Subcutaneous adipose tissue (tissue), 4 donors: Measurements from ENCODE around the gene LSM14A. TPM values are rescaled to one million over a fixed set of nuclear protein-coding genes. Genes with fewer than 3 reads are reported as not detected.

Experiments
- total RNA-seq, 4 donors: library from RNA; depleted of rRNA; stranded (reverse); fragments of >200 nt; gene quantifications; one replicate each; pipeline ENCODE4 v1.1.0, GENCODE V29; 2016
- TF ChIP-seq, protein P1 (sequence below): fragments of 450-650 bp; IDR thresholded peaks from one replicate; pipeline ENCODE4 v1.5.1; 2016; ENCODE audit warnings: low read depth, mild to moderate bottlenecking, control low read depth, antibody characterized with exemption, moderate library complexity

The LSM14A gene
- total RNA-seq, 4 donors from 2014 or later: 60.9 to 113 (median 89.1) TPM

- TF ChIP-seq, protein P1, sequence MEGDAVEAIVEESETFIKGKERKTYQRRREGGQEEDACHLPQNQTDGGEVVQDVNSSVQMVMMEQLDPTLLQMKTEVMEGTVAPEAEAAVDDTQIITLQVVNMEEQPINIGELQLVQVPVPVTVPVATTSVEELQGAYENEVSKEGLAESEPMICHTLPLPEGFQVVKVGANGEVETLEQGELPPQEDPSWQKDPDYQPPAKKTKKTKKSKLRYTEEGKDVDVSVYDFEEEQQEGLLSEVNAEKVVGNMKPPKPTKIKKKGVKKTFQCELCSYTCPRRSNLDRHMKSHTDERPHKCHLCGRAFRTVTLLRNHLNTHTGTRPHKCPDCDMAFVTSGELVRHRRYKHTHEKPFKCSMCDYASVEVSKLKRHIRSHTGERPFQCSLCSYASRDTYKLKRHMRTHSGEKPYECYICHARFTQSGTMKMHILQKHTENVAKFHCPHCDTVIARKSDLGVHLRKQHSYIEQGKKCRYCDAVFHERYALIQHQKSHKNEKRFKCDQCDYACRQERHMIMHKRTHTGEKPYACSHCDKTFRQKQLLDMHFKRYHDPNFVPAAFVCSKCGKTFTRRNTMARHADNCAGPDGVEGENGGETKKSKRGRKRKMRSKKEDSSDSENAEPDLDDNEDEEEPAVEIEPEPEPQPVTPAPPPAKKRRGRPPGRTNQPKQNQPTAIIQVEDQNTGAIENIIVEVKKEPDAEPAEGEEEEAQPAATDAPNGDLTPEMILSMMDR: no peak
These were observed 48.3 kb downstream of the LSM14A start for GRCh38 chr19:34220472-34221063.

- TF ChIP-seq, protein P1: no peak
These were observed 50.1 kb downstream of the LSM14A start for GRCh38 chr19:34222386-34222785.

GRCh38 chr19:34224996-34225658, 52.8 kb downstream of the LSM14A start:
- TF ChIP-seq, protein P1: no peak

DNA sequence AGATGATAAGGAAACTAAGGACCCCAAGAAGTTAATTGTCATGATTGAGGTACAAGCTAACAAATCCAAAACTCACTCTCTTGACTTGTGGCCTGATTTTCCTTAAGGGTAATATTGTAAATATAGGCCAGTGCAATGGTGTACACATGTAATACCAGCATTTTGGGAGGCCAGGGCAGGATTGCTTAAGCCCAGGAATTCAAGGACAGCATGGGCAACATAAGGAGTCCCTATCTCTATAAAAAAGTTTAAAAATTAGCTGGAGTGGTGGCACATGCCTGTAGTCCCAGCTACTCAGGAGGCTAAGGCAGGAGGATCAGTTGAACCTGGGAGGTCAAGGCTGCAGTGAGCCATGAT, 53.3 kb downstream of the LSM14A start:
- TF ChIP-seq, protein P1: no peak

GRCh38 chr19:34226036-34226435, 53.7 kb downstream of the LSM14A start:
- TF ChIP-seq, protein P1: no peak

DNA sequence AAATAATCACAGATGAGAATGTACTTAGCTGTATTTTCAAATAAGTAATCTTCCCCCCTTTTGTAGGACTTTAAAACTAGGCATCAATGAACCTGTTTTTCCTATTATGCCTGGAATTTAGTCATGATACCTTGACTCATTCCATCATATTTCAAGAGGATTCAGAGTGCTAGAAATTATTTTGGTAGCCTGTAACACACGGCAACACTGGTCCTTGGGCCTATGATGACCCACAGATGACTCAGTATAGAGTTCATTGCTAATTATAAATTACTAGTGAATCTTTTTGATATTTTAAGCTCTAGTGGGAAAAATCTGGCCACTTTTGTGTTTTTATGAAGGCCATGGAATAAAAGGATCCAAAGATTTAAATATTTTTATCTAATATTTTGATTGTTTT, 56.0 kb downstream of the LSM14A start:
- TF ChIP-seq, protein P1: no peak

DNA sequence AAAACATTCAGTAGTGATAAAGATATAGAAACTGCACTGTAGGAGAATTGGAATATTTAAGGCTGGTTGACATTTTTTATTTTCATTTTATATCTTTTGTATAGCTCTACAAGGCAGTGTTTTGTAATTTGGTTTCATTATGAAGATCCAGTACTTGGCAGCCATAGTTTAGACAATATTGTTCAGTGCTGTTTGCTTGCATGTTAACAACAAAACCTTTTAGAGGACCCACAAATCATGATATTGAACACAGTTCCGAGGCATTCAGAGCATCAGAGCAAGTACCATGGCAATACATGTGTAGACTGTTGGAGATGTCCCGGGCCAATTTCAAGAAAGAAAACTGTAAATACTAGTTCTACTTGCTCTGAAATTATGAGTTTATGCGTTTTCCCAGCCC, 56.5 kb downstream of the LSM14A start:
- TF ChIP-seq, protein P1: no peak
